ENCODE data around the gene ZNF568.

Gene ZNF568

GRCh38 chr19:36918090-36918489, 2.0 kb downstream of the ZNF568 start:
- no peak overlapping the region for H3K4me3 ChIP-seq

GRCh38 chr19:36931684-36932083, 15.6 kb downstream of the ZNF568 start:
- no peak overlapping the region for H3K4me3 ChIP-seq
- TF ChIP-seq, protein P1, sequence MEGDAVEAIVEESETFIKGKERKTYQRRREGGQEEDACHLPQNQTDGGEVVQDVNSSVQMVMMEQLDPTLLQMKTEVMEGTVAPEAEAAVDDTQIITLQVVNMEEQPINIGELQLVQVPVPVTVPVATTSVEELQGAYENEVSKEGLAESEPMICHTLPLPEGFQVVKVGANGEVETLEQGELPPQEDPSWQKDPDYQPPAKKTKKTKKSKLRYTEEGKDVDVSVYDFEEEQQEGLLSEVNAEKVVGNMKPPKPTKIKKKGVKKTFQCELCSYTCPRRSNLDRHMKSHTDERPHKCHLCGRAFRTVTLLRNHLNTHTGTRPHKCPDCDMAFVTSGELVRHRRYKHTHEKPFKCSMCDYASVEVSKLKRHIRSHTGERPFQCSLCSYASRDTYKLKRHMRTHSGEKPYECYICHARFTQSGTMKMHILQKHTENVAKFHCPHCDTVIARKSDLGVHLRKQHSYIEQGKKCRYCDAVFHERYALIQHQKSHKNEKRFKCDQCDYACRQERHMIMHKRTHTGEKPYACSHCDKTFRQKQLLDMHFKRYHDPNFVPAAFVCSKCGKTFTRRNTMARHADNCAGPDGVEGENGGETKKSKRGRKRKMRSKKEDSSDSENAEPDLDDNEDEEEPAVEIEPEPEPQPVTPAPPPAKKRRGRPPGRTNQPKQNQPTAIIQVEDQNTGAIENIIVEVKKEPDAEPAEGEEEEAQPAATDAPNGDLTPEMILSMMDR (IDR thresholded peaks at IDR 0.05), result no peak
- no peak for DNase-seq (ENCODE audit: low spot score)
- H3K27ac ChIP-seq, result no peak overlapping the region

More at GRCh38 chr19:36918090-36918489, 2.0 kb downstream of the ZNF568 start:
- TF ChIP-seq, protein P1 (IDR thresholded peaks at IDR 0.05), result no peak
- no peak for DNase-seq (ENCODE audit: low spot score)
- H3K27ac ChIP-seq, result no peak overlapping the region

- no peak for DNase-seq (ENCODE audit: low spot score)
- Histone ChIP-seq H3K27ac (no peak overlapping the region), H3K4me3 (no peak overlapping the region)
- TF ChIP-seq, protein P1 (IDR thresholded peaks at IDR 0.05), result no peak
Measured at GRCh38 chr19:36939153-36939552, 23.0 kb downstream of the ZNF568 start.

DNA sequence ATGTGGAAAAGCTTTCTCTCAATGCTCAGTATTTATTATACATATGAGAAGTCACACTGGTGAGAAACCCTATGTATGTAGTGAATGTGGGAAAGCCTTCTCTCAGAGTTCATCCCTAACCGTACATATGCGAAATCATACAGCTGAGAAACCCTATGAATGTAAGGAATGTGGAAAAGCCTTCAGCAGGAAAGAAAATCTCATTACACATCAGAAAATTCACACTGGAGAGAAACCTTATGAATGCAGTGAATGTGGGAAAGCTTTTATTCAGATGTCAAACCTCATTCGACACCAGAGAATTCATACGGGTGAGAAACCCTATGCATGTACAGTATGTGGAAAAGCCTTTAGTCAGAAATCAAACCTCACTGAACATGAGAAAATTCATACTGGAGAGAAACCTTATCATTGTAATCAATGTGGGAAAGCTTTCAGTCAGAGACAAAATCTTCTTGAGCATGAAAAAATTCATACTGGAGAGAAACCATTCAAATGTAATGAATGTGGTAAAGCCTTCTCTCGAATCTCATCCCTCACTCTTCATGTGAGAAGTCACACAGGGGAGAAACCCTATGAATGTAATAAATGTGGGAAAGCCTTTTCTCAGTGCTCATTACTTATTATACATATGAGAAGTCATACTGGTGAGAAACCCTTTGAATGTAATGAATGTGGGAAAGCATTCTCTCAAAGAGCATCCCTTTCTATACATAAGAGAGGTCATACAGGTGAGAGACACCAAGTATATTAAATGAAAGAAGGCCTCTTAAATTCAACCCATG, 34.4 kb downstream of the ZNF568 start:
- TF ChIP-seq, protein P1 (IDR thresholded peaks at IDR 0.05), result no peak
- no peak overlapping the region for H3K27ac ChIP-seq
- H3K4me3 ChIP-seq, result peak overlapping the region; percentile 3
- no peak for DNase-seq (ENCODE audit: low spot score)

GRCh38 chr19:36962346-36962745, 46.2 kb downstream of the ZNF568 start:
- no peak for DNase-seq (ENCODE audit: low spot score)
- no peak overlapping the region for H3K4me3 ChIP-seq
- TF ChIP-seq, protein P1 (IDR thresholded peaks at IDR 0.05), result no peak
- no peak overlapping the region for H3K27ac ChIP-seq

GRCh38 chr19:36963280-36963679, 47.1 kb downstream of the ZNF568 start:
- TF ChIP-seq, protein P1 (IDR thresholded peaks at IDR 0.05), result no peak
- Histone ChIP-seq H3K27ac (no peak overlapping the region), H3K4me3 (no peak overlapping the region)
- DNase-seq (ENCODE audit: low spot score), result no peak

- TF ChIP-seq, protein P1 (IDR thresholded peaks at IDR 0.05), result no peak
- Histone ChIP-seq H3K4me3 (peak overlapping the region; percentile 84), H3K27ac (peak overlapping the region; percentile 65 to 90)
- DNase-seq (ENCODE audit: low spot score), result no peak
Measured at GRCh38 chr19:36972571-36972970, 56.4 kb downstream of the ZNF568 start.
